Thyroid gland (tissue), 4 donors: ENCODE data around the gene PRKCE. TPM values are rescaled to one million over a fixed set of nuclear protein-coding genes. Genes with fewer than 3 reads are reported as not detected.

Source experiments
- DNase-seq, 2 donors: peaks; one replicate each; pipeline ENCODE4 v3.0.0-alpha.2; 2019
- H3K27ac ChIP-seq, 3 donors: fragments of 200-600 bp; sonication (generic); 1 replicate in 2 of 3; 2 replicates in 1 of 3; pipeline ENCODE4 v1.5.1; 2016 to 2019; ENCODE audit warnings: mild to moderate bottlenecking in 1 of 3, moderate library complexity in 1 of 3
- H3K27me3 ChIP-seq: fragments of 200-600 bp; sonication (generic); one replicate; pipeline ENCODE4 v1.5.1; 2019
- H3K36me3 ChIP-seq, 2 donors: fragments of 200-600 bp; sonication (generic); one replicate each; pipeline ENCODE4 v1.5.1; 2016 to 2019
- H3K4me1 ChIP-seq, 2 donors: fragments of 200-600 bp; sonication (generic); one replicate each; pipeline ENCODE4 v1.5.1; 2017 to 2019
- H3K4me3 ChIP-seq, 3 donors: fragments of 200-600 bp; sonication (generic); replicated peaks in 1 of 3; 1 replicate in 2 of 3; 2 replicates in 1 of 3; pipeline ENCODE4 v1.5.1; 2016; ENCODE audit warnings: mild to moderate bottlenecking in 1 of 3
- H3K9me3 ChIP-seq: fragments of 200-600 bp; sonication (generic); one replicate; pipeline ENCODE4 v1.5.1; 2017
- POLR2A ChIP-seq, 2 donors: fragments of 450-650 bp; IDR thresholded peaks; one replicate each; pipeline ENCODE4 v1.6.1; 2017; ENCODE audit warnings: antibody characterized with exemption in 2 of 2, mild to moderate bottlenecking in 2 of 2, moderate library complexity in 1 of 2
- WGBS, 2 donors: methylation state at CpG; one replicate each; pipeline ENCODE4 v1.1.5; 2017; 5-methylcytosine and 5-hydroxymethylcytosine counted together
- intact Hi-C: fragments of 100-400 bp; cut with DNase I; formaldehyde crosslinking; loops from one replicate; pipeline ENCODE4 v1.15.1; 2023
- total RNA-seq, 4 donors: library from RNA; depleted of rRNA; stranded (reverse); fragments of >200 nt; gene quantifications; one replicate each; pipeline ENCODE4 v1.2.3, GENCODE V29; 2016
- TF ChIP-seq, protein P1 (sequence below), 6 experiments: fragments of 200-600 bp in 3 of 6; fragments of 450-650 bp in 3 of 6; sonication (generic) in 3 of 6; IDR thresholded peaks; one replicate each; pipeline ENCODE4 v1.5.1; 2016 to 2019; ENCODE audit warnings: antibody characterized with exemption in 6 of 6, mild to moderate bottlenecking in 2 of 6, inconsistent platforms in 1 of 6, moderate library complexity in 1 of 6

PRKCE gene
- total RNA-seq, 4 donors from 2014 or later, result 8.4 to 35.3 (median 15.2) TPM

DNA sequence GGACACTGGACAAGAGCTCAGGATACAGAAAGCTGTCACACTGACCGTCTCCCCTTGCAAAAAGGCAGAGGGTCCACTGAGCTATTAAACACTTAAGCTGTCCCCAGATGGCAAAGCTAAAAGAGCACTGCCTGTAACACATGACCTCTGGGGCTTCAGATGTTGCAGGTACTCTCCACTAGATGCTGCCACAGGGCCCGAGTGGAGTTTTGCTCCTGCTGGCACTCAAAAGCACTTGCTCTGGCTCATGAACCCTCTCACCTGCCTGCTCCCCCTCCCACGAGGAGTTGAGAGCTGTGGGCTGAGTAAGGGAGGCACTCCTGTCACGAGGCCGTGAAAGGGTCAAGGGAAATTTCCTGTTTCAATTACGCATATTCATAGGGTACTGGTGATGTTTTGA, 227.9 kb downstream of the PRKCE start:
- no peak for TF ChIP-seq POLR2A (IDR thresholded peaks at IDR 0.05)
- TF ChIP-seq, protein P1, sequence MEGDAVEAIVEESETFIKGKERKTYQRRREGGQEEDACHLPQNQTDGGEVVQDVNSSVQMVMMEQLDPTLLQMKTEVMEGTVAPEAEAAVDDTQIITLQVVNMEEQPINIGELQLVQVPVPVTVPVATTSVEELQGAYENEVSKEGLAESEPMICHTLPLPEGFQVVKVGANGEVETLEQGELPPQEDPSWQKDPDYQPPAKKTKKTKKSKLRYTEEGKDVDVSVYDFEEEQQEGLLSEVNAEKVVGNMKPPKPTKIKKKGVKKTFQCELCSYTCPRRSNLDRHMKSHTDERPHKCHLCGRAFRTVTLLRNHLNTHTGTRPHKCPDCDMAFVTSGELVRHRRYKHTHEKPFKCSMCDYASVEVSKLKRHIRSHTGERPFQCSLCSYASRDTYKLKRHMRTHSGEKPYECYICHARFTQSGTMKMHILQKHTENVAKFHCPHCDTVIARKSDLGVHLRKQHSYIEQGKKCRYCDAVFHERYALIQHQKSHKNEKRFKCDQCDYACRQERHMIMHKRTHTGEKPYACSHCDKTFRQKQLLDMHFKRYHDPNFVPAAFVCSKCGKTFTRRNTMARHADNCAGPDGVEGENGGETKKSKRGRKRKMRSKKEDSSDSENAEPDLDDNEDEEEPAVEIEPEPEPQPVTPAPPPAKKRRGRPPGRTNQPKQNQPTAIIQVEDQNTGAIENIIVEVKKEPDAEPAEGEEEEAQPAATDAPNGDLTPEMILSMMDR (IDR thresholded peaks at IDR 0.05), result no peak
- no peaks in the 10 kb centered on the region for H3K9me3 ChIP-seq
- H3K27ac ChIP-seq, result no peak overlapping the region
- H3K36me3 ChIP-seq, result no peaks in the 10 kb centered on the region
- H3K4me3 ChIP-seq, result no peak overlapping the region
- no peak for DNase-seq
- intact Hi-C loops, result no loop called here
- 80% methylated on average over 6 of the region's 6 CpGs for WGBS, 2 donors
- peaks cover 1 to 14% of the 10 kb centered on the region in 2 donors for H3K4me1 ChIP-seq
- no peaks in the 10 kb centered on the region for H3K27me3 ChIP-seq

DNA sequence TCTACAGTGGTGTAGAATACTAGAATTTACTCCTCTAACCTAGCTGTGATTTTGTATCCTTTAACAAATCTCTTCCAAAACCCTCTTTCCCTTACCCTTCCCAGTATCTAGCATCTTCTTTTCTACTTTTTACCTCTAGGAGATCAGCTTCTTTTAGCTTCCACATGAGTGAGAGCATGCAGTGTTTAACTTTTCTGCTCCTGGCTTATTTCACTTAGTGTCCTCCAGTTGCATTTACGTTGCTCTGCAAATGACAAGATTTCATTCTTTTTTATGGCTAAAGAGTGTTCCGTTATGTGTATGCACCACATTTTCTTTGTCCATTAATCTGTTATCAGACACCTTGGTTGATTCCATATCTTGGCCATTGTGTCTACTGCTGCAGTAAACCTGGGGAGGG, 228.5 kb downstream of the PRKCE start:
- no peaks in the 10 kb centered on the region for H3K9me3 ChIP-seq
- DNase-seq, result no peak
- no peak for TF ChIP-seq POLR2A (IDR thresholded peaks at IDR 0.05)
- TF ChIP-seq, protein P1 (IDR thresholded peaks at IDR 0.05), result no peak
- H3K36me3 ChIP-seq, result no peaks in the 10 kb centered on the region
- H3K27me3 ChIP-seq, result no peaks in the 10 kb centered on the region
- intact Hi-C loops, result no loop called here
- WGBS, 2 donors, result 93 to 97% methylated on average over 2 of the region's 2 CpGs
- peaks cover 0 to 16% of the 10 kb centered on the region in 2 donors for H3K4me1 ChIP-seq
- H3K4me3 ChIP-seq, result no peak overlapping the region
- H3K27ac ChIP-seq, result no peak overlapping the region

DNA sequence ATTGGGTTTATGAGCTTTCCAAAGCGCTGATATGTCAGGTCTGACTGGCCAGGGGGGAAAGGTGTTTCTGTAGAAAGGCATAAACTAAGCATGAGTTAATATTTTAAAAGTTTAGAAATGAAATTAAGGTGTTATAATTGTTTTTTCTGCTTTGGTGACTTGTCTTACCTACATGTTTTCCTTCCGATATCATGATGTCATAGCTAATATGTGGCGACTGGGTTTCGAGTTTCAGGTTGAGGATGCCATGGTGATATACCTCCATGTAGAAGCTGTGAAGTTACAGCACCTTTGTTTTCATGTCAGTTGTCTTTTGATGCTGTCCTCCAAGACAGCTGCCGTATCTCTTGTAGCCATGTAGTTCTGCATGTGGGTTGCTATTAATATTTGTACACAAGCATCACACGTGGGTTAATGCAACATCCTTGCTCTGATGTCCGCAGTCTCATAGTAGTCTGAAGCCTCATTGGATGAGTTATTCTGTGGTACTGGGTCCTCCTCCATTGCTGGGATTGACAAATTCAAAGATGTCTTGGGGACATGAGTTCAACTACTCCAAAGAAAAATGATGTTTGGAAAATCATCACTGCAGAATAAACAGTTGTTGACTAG, 230.6 kb downstream of the PRKCE start:
- Histone ChIP-seq H3K9me3 (no peaks in the 10 kb centered on the region), H3K36me3 (no peaks in the 10 kb centered on the region), H3K4me1 (peaks cover 0 to 20% of the 10 kb centered on the region in 2 donors), H3K4me3 (no peak overlapping the region), H3K27ac (no peak overlapping the region), H3K27me3 (no peaks in the 10 kb centered on the region)
- WGBS, 2 donors, result 94 to 96% methylated on average over 7 of the region's 7 CpGs
- no peak for DNase-seq
- TF ChIP-seq, protein P1 (IDR thresholded peaks at IDR 0.05), result no peak
- TF ChIP-seq POLR2A (IDR thresholded peaks at IDR 0.05), result no peak
- intact Hi-C loops, result no loop called here

DNA sequence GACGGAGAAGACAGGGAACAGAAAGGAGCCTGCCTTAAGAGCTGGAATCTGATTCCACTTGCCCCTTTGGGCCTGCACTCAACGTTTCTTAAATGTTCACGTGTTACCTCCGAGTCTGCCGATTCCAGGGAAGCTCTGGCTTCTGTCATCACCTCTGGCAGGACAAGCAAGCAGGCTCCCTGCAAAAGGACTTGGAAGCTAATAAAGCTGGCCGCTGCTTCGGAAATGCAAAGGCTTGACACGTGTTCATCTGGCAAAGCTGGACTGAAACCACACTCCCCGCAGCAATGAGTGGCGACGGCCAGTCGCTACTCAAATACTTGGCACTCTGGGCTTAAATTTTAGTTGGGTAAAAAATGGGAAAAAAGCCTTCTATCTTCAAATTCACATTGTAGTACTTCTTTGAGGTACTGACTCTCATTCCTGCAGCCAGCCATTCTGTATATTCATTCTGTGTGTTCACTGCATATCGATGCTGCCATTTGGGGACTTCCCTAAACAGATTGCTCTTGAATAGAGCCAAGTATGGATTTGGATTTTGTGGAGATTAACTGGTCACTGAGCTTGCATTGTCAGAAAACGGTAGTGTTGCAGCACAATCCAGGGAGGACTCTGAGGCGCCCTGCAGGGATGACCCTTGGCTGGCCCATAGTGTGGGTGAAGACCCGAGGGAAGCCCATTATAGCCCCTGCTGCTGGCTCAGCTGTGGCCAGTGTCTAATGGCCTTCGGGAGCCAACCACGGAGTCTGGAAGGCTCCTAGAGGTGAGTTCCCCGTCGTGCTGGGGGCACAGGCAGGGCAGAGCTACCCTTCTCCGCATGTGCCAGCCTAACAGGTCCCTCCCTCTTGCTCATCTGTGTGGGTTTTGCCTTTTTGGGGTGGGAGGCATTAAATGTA, 231.5 kb downstream of the PRKCE start:
- DNase-seq, result no peak
- H3K27ac ChIP-seq, result no peak overlapping the region
- no peaks in the 10 kb centered on the region for H3K27me3 ChIP-seq
- peaks cover 0 to 22% of the 10 kb centered on the region in 2 donors for H3K4me1 ChIP-seq
- WGBS, 2 donors, result 74 to 79% methylated on average over 16 to 21 of the region's 21 CpGs
- H3K9me3 ChIP-seq, result no peaks in the 10 kb centered on the region
- H3K4me3 ChIP-seq, result no peak overlapping the region
- TF ChIP-seq POLR2A (IDR thresholded peaks at IDR 0.05), result no peak
- no peaks in the 10 kb centered on the region for H3K36me3 ChIP-seq
- intact Hi-C loops, result no loop called here

DNA sequence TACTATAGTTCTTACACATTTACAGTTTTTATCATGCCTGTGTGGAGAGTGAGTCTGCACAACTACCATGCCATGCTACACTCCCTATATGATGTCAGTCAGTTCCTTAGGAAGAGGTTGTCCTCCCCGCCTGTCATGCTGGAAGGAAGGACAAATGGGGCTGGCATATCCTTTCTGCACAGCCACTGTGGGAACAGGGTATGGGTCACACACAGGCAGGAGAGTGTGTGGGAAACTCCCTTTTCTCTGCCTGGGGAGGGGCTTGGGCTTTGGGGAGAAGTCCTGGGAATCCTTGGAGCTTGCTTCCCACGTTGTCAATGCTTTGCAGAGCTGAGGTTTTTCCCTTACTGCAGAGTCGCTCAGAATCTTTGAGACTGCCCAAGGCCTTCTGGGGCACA, 232.1 kb downstream of the PRKCE start:
- DNase-seq, result no peak
- TF ChIP-seq, protein P1 (IDR thresholded peaks at IDR 0.05), result no peak
- no peak for TF ChIP-seq POLR2A (IDR thresholded peaks at IDR 0.05)
- Histone ChIP-seq H3K36me3 (no peaks in the 10 kb centered on the region), H3K27ac (no peak overlapping the region), H3K9me3 (no peaks in the 10 kb centered on the region), H3K4me3 (no peak overlapping the region), H3K4me1 (peaks cover 0 to 25% of the 10 kb centered on the region in 2 donors), H3K27me3 (no peaks in the 10 kb centered on the region)
- 72 to 77% methylated on average over 3 of the region's 3 CpGs for WGBS, 2 donors
- intact Hi-C loops, result no loop called here
